Stomach (tissue), 4 donors: Measurements from ENCODE around the gene HPDL.

ENCODE experiments used
- CTCF ChIP-seq, 7 experiments: fragments of 450-650 bp in 4 of 7; fragments of 200-600 bp in 3 of 7; sonication (generic) in 3 of 7; IDR thresholded peaks; one replicate each; pipeline ENCODE4 v1.5.1; 2016 to 2019; ENCODE audit warnings: antibody characterized with exemption in 7 of 7, control low read depth in 2 of 7, mild to moderate bottlenecking in 1 of 7
- EP300 ChIP-seq: sonication (generic); formaldehyde crosslinking; IDR thresholded peaks from one replicate; pipeline ENCODE4 v1.6.1; 2017; ENCODE audit warnings: antibody characterized with exemption
- POLR2A ChIP-seq, 4 donors: fragments of 450-650 bp; IDR thresholded peaks; one replicate each; pipeline ENCODE4 v1.6.1; 2016; ENCODE audit warnings: antibody characterized with exemption in 4 of 4, control low read depth in 2 of 4, mild to moderate bottlenecking in 1 of 4, moderate library complexity in 1 of 4
- POLR2AphosphoS5 ChIP-seq, 3 donors: sonication (generic); formaldehyde crosslinking; IDR thresholded peaks; one replicate each; pipeline ENCODE4 v1.6.1; 2016; ENCODE audit warnings: antibody characterized with exemption in 3 of 3

GRCh38 chr1:45302505-45303150, 24.1 kb upstream of the HPDL start:
- no peak for TF ChIP-seq POLR2AphosphoS5 (IDR thresholded peaks at IDR 0.05)
- no peak for TF ChIP-seq CTCF (IDR thresholded peaks at IDR 0.05)
- no peak for TF ChIP-seq EP300
- TF ChIP-seq POLR2A (IDR thresholded peaks at IDR 0.05): no peak
